ENCODE measurements around the gene ATP8A1.

DNA sequence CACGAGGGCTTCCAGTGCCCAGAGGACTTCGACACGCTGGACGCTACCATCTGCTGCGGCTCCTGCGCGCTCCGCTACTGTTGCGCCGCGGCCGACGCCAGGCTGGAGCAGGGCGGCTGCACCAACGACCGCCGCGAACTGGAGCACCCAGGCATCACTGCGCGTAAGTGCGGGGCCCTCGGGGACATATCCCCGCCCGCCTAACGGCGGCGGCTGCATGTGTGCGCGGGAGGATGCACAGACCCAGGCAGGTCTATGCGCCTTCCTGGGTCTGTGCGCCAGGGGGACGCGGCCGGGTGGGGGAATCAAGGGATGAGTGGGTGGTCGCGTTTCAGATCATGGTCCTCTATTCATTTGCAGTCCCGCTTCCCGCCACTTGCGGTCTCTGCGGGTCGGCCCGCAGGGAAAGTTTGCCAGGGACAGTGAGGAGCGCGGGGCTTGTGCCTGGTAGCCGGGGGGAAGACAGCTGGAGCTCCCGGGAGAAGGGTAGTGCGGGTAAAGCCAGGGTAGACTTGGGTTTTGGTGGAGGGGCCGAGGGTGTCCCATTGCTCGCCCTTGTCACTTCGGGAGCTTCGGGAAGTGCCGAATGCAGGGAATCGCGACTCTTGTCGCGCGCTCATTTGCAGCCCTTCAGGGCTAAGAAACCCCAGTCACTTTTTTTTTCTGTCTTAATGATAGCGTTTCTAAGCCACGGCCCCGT lies 258.6 kb downstream of the ATP8A1 start:
- TF ChIP-seq, protein P1, sequence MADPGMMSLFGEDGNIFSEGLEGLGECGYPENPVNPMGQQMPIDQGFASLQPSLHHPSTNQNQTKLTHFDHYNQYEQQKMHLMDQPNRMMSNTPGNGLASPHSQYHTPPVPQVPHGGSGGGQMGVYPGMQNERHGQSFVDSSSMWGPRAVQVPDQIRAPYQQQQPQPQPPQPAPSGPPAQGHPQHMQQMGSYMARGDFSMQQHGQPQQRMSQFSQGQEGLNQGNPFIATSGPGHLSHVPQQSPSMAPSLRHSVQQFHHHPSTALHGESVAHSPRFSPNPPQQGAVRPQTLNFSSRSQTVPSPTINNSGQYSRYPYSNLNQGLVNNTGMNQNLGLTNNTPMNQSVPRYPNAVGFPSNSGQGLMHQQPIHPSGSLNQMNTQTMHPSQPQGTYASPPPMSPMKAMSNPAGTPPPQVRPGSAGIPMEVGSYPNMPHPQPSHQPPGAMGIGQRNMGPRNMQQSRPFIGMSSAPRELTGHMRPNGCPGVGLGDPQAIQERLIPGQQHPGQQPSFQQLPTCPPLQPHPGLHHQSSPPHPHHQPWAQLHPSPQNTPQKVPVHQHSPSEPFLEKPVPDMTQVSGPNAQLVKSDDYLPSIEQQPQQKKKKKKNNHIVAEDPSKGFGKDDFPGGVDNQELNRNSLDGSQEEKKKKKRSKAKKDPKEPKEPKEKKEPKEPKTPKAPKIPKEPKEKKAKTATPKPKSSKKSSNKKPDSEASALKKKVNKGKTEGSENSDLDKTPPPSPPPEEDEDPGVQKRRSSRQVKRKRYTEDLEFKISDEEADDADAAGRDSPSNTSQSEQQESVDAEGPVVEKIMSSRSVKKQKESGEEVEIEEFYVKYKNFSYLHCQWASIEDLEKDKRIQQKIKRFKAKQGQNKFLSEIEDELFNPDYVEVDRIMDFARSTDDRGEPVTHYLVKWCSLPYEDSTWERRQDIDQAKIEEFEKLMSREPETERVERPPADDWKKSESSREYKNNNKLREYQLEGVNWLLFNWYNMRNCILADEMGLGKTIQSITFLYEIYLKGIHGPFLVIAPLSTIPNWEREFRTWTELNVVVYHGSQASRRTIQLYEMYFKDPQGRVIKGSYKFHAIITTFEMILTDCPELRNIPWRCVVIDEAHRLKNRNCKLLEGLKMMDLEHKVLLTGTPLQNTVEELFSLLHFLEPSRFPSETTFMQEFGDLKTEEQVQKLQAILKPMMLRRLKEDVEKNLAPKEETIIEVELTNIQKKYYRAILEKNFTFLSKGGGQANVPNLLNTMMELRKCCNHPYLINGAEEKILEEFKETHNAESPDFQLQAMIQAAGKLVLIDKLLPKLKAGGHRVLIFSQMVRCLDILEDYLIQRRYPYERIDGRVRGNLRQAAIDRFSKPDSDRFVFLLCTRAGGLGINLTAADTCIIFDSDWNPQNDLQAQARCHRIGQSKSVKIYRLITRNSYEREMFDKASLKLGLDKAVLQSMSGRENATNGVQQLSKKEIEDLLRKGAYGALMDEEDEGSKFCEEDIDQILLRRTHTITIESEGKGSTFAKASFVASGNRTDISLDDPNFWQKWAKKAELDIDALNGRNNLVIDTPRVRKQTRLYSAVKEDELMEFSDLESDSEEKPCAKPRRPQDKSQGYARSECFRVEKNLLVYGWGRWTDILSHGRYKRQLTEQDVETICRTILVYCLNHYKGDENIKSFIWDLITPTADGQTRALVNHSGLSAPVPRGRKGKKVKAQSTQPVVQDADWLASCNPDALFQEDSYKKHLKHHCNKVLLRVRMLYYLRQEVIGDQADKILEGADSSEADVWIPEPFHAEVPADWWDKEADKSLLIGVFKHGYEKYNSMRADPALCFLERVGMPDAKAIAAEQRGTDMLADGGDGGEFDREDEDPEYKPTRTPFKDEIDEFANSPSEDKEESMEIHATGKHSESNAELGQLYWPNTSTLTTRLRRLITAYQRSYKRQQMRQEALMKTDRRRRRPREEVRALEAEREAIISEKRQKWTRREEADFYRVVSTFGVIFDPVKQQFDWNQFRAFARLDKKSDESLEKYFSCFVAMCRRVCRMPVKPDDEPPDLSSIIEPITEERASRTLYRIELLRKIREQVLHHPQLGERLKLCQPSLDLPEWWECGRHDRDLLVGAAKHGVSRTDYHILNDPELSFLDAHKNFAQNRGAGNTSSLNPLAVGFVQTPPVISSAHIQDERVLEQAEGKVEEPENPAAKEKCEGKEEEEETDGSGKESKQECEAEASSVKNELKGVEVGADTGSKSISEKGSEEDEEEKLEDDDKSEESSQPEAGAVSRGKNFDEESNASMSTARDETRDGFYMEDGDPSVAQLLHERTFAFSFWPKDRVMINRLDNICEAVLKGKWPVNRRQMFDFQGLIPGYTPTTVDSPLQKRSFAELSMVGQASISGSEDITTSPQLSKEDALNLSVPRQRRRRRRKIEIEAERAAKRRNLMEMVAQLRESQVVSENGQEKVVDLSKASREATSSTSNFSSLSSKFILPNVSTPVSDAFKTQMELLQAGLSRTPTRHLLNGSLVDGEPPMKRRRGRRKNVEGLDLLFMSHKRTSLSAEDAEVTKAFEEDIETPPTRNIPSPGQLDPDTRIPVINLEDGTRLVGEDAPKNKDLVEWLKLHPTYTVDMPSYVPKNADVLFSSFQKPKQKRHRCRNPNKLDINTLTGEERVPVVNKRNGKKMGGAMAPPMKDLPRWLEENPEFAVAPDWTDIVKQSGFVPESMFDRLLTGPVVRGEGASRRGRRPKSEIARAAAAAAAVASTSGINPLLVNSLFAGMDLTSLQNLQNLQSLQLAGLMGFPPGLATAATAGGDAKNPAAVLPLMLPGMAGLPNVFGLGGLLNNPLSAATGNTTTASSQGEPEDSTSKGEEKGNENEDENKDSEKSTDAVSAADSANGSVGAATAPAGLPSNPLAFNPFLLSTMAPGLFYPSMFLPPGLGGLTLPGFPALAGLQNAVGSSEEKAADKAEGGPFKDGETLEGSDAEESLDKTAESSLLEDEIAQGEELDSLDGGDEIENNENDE (IDR thresholded peaks at IDR 0.05; ENCODE audit: insufficient replicate concordance, low read length): no peak
- TF ChIP-seq ZNF274 (IDR thresholded peaks at IDR 0.05; ENCODE audit: borderline replicate concordance, extremely low read depth, low read length): no peak
- 0 out of 4 replicates have a peak, but pooled peaks have one; percentile 9 to 11 for TF ChIP-seq RAD21 (IDR thresholded peaks at IDR 0.05 in 1 of 2, conservative IDR thresholded peaks at IDR 0.05 in 1 of 2; ENCODE audit: low read depth in 2 of 2, low read length in 2 of 2)
- TF ChIP-seq, protein P2, sequence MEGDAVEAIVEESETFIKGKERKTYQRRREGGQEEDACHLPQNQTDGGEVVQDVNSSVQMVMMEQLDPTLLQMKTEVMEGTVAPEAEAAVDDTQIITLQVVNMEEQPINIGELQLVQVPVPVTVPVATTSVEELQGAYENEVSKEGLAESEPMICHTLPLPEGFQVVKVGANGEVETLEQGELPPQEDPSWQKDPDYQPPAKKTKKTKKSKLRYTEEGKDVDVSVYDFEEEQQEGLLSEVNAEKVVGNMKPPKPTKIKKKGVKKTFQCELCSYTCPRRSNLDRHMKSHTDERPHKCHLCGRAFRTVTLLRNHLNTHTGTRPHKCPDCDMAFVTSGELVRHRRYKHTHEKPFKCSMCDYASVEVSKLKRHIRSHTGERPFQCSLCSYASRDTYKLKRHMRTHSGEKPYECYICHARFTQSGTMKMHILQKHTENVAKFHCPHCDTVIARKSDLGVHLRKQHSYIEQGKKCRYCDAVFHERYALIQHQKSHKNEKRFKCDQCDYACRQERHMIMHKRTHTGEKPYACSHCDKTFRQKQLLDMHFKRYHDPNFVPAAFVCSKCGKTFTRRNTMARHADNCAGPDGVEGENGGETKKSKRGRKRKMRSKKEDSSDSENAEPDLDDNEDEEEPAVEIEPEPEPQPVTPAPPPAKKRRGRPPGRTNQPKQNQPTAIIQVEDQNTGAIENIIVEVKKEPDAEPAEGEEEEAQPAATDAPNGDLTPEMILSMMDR (IDR thresholded peaks at IDR 0.05; ENCODE audit: control extremely low read depth in 1 of 3, insufficient read depth in 1 of 3, low read depth in 1 of 3, low read length in 3 of 3): peak in 2 of 3 experiments; percentile 14 to 29; a peak in 1 of 4 replicates
- TF ChIP-seq SP4 (IDR thresholded peaks at IDR 0.05; ENCODE audit: low read length): no peak
- TF ChIP-seq ASH2L (IDR thresholded peaks at IDR 0.05; ENCODE audit: low read length): peak; percentile 12
- no peak for TF ChIP-seq POLR2A (IDR thresholded peaks at IDR 0.05; ENCODE audit: control extremely low read depth in 1 of 2, low read depth in 2 of 2, low read length in 2 of 2)
- no peak for TF ChIP-seq SRF (IDR thresholded peaks at IDR 0.05; ENCODE audit: low read depth, low read length)
